Measurements from ENCODE around the gene CST6.

Gene CST6

DNA sequence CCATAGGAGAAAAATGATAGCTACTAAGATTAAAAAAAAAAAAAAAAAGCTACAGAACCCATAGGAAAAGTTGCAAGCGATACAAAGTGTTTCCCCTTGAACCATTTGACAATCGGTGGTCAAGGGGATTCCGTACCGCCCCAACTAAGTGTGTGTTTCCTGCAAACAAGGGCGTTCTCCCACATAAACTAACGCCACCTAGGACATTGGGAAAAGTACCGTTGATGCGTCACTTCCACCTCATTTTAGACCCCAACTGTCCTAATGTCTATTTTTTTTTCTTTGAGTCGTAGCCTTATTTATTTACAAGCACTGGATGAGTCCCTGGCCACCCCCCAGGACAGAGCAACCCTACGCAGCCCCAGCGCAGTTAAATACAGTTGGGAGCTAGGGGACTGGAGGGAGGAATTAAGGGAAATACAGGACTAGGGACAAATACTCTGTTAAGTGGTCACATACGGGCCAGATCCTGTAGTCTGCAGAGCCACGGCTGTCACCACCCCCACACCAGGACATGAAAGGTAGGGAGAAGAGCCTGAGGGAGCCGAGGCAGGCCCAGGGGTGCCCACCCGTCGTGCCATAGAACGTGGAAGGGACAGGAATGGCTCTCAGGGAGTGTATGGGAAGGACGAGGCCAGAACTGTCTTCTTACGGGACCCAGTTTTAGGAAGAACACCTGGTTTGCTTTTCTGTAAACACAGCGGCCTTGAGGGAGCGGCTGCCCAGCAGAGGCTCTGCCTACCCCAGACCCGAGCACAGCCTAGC is 28.8 kb upstream of the CST6 start:
- H3K4me2 ChIP-seq (ENCODE audit: low read depth, low read length), result no peak overlapping the region
- TF ChIP-seq, protein P1, sequence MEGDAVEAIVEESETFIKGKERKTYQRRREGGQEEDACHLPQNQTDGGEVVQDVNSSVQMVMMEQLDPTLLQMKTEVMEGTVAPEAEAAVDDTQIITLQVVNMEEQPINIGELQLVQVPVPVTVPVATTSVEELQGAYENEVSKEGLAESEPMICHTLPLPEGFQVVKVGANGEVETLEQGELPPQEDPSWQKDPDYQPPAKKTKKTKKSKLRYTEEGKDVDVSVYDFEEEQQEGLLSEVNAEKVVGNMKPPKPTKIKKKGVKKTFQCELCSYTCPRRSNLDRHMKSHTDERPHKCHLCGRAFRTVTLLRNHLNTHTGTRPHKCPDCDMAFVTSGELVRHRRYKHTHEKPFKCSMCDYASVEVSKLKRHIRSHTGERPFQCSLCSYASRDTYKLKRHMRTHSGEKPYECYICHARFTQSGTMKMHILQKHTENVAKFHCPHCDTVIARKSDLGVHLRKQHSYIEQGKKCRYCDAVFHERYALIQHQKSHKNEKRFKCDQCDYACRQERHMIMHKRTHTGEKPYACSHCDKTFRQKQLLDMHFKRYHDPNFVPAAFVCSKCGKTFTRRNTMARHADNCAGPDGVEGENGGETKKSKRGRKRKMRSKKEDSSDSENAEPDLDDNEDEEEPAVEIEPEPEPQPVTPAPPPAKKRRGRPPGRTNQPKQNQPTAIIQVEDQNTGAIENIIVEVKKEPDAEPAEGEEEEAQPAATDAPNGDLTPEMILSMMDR (IDR thresholded peaks at IDR 0.05; ENCODE audit: low read length), result no peak
- TF ChIP-seq EZH2phosphoT487 (IDR thresholded peaks at IDR 0.05; ENCODE audit: low read length) (no peak), EZH2 (optimal IDR thresholded peaks at IDR 0.05; ENCODE audit: low read depth, low read length) (no peak)
- no peaks in the 10 kb centered on the region for H4K20me1 ChIP-seq (ENCODE audit: insufficient read depth, low read length)
- no peaks in the 10 kb centered on the region for H3K27me3 ChIP-seq (replicated peaks; ENCODE audit: insufficient read depth, low read length)
- no peaks in the 10 kb centered on the region for H3K9me2 ChIP-seq (replicated peaks; ENCODE audit: insufficient read depth, low read length)
- H3K36me3 ChIP-seq (replicated peaks; ENCODE audit: insufficient read depth, low read length), result no peaks in the 10 kb centered on the region
- H3K9ac ChIP-seq (ENCODE audit: low read length), result no peak overlapping the region
- no peaks in the 10 kb centered on the region for H3K79me2 ChIP-seq (ENCODE audit: low read length)
- no peak overlapping the region for H3K4me3 ChIP-seq (ENCODE audit: low read length)
- no peaks in the 10 kb centered on the region for H3K4me1 ChIP-seq (ENCODE audit: low read length)
- no peaks in the 10 kb centered on the region for H3K9me3 ChIP-seq (replicated peaks; ENCODE audit: insufficient read depth, low read length)
- H2AFZ ChIP-seq (ENCODE audit: low read length), result no peak overlapping the region
- no peak overlapping the region for H3K27ac ChIP-seq (ENCODE audit: low read length)
- no peaks in the 10 kb centered on the region; the same call in 1 of the 2 replicates for H3F3A ChIP-seq (ENCODE audit: insufficient read depth, low read length)
- no peak for DNase-seq

GRCh38 chr11:65983589-65983987 is 28.2 kb upstream of the CST6 start:
- H3K27me3 ChIP-seq (replicated peaks; ENCODE audit: insufficient read depth, low read length), result no peaks in the 10 kb centered on the region
- no peak overlapping the region for H3K27ac ChIP-seq (ENCODE audit: low read length)
- TF ChIP-seq, protein P1 (IDR thresholded peaks at IDR 0.05; ENCODE audit: low read length), result no peak
- TF ChIP-seq EZH2phosphoT487 (IDR thresholded peaks at IDR 0.05; ENCODE audit: low read length) (no peak), EZH2 (optimal IDR thresholded peaks at IDR 0.05; ENCODE audit: low read depth, low read length) (no peak)
- H3K9me3 ChIP-seq (replicated peaks; ENCODE audit: insufficient read depth, low read length), result no peaks in the 10 kb centered on the region
- H3K9me2 ChIP-seq (replicated peaks; ENCODE audit: insufficient read depth, low read length), result no peaks in the 10 kb centered on the region
- no peaks in the 10 kb centered on the region; the same call in 1 of the 2 replicates for H3F3A ChIP-seq (ENCODE audit: insufficient read depth, low read length)
- DNase-seq, result no peak
- H3K4me3 ChIP-seq (ENCODE audit: low read length), result no peak overlapping the region
- no peak overlapping the region for H2AFZ ChIP-seq (ENCODE audit: low read length)
- H3K9ac ChIP-seq (ENCODE audit: low read length), result no peak overlapping the region
- no peak overlapping the region for H3K4me2 ChIP-seq (ENCODE audit: low read depth, low read length)
- no peaks in the 10 kb centered on the region for H3K4me1 ChIP-seq (ENCODE audit: low read length)
- no peaks in the 10 kb centered on the region for H3K36me3 ChIP-seq (replicated peaks; ENCODE audit: insufficient read depth, low read length)
- H4K20me1 ChIP-seq (ENCODE audit: insufficient read depth, low read length), result no peaks in the 10 kb centered on the region
- H3K79me2 ChIP-seq (ENCODE audit: low read length), result no peaks in the 10 kb centered on the region

GRCh38 chr11:65987336-65987735 is 24.5 kb upstream of the CST6 start:
- H3K4me2 ChIP-seq (ENCODE audit: low read depth, low read length), result no peak overlapping the region
- no peaks in the 10 kb centered on the region for H4K20me1 ChIP-seq (ENCODE audit: insufficient read depth, low read length)
- no peak overlapping the region for H3K9ac ChIP-seq (ENCODE audit: low read length)
- no peaks in the 10 kb centered on the region for H3K27me3 ChIP-seq (replicated peaks; ENCODE audit: insufficient read depth, low read length)
- no peak for TF ChIP-seq EZH2phosphoT487 (IDR thresholded peaks at IDR 0.05; ENCODE audit: low read length)
- no peak overlapping the region for H2AFZ ChIP-seq (ENCODE audit: low read length)
- H3F3A ChIP-seq (ENCODE audit: insufficient read depth, low read length), result peaks cover 7% of the 10 kb centered on the region
- peaks cover 3% of the 10 kb centered on the region for H3K4me1 ChIP-seq (ENCODE audit: low read length)
- no peaks in the 10 kb centered on the region for H3K79me2 ChIP-seq (ENCODE audit: low read length)
- no peaks in the 10 kb centered on the region for H3K9me3 ChIP-seq (replicated peaks; ENCODE audit: insufficient read depth, low read length)
- no peak overlapping the region for H3K27ac ChIP-seq (ENCODE audit: low read length)
- H3K9me2 ChIP-seq (replicated peaks; ENCODE audit: insufficient read depth, low read length), result no peaks in the 10 kb centered on the region
- H3K36me3 ChIP-seq (replicated peaks; ENCODE audit: insufficient read depth, low read length), result no peaks in the 10 kb centered on the region
- no peak overlapping the region for H3K4me3 ChIP-seq (ENCODE audit: low read length)
- no peak for DNase-seq
